ENCODE data around the gene OR7G2.
A peak's percentile ranks its signal among the peaks of the same experiment; 100 is the strongest.

The OR7G2 gene

DNA sequence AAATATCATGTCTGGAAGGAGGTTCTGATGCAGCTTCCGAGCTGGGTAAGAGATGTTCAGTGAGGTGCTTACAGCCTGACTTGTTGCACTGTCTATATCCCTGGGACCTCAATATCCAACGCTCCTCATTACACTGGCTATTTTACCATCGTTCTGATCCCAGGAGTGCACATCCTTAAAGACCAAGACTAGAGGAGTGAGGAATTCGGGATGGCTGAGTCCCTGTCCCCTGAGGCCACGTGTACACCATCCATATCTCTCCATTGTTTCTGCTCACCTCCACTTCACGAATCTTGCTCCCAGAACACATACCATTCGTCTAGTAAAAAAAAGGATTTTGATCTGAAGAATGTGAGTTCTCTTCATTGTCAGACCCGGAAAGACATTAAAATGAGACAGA, at the start of gene OR7G2:
TSS of gene OR7G2 (minus strand) at position 101 of the 400 bp plus-strand sequence. CDS start 4,232 bp downstream, outside the sequence.
- no peak for DNase-seq

DNA sequence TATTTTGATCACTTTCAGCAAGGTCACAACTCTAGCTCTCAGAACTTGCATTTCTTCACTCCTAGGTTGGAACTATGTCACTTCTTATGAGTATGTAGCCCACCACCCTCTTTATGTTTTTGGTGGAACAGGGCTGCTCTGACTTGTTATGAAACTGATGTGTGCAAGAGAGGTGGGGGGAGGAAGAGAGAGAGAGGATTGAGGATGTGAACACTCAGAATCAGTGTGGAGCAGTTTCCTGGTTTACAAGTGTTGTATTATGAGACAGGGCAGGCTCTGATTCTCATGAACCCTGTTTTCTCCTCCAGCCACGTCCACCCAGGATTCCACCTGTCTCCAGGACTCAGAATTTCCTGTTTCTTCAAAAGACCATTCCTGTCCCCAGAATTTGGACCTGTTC, 49.0 kb upstream of the OR7G2 start:
- DNase-seq: no peak

DNA sequence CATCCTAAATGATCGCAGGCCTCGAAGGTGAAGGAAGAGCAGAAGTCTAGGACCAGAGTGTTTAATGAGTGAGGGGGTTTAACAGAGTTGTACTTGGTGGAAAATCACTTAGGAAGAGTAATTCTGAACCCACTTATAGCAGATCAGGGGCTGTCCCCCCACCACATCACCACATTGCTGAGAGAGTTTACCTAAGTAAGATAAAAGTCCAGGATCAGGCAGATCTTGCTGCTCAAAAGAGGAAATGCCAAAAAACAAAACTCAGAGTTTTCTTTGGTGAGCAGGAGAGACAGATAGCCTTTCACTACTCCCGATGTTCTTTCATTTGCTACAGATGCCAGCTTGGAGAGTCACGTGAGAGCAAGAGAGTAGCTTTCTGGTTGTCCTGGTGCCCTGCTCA, 48.3 kb upstream of the OR7G2 start:
- no peak for DNase-seq

DNA sequence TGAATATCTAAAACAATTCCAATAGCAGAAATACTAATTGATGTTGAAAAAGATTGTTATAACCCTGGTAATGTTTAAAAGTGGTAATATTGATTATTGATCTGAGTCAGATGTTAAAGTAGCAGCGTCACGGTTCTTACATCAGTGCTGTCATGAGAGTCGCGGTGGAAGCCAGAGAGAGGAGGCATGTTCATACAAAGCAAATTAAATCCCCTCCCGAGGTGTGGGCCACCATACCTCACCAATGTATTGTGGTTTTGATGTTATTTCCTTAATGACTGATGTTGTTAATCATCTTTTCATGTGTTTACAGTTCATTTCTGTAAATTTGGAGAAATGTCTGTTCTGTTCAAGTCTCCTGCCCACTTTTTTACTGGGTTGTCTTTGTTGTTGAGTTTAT, 44.1 kb upstream of the OR7G2 start:
- no peak for DNase-seq

DNA sequence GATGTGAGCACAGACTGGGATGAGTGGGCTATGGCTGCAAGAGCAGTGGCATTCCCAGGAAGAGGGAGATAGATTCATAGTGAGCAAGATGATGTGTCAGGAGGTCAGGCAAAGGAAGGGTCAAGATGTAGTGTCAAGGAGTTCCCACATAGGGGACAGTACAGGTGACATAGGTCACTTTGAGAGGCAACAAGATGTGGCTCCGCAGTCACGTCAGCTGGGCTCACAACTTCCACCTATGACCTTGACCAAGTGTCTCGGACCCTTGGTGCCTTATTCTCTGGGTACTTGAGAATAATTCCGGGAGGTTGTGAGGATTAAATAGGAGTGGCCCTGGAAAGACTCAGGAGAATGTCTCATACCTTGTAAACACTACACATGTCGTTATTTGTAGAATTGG, 43.4 kb upstream of the OR7G2 start:
- DNase-seq: no peak

DNA sequence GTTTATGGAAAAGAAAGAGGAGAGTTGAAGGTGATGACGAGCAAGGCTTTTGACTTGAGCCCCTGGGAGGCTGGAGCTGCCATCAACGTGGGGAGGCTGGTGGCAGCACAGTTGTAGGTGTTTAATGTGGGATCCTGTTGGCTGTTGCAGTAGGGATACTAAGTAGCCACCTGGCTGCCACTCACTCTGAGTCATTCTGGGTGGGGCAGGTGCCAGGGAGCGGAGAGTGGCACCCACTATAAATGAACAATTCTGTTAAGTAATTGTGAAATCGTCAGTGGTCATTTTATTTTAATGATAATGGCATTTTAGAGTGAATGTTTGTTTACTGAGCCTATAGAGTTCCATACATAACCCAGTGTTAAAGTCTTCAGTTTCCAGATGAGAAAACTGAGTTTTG, 42.7 kb upstream of the OR7G2 start:
- DNase-seq: no peak

DNA sequence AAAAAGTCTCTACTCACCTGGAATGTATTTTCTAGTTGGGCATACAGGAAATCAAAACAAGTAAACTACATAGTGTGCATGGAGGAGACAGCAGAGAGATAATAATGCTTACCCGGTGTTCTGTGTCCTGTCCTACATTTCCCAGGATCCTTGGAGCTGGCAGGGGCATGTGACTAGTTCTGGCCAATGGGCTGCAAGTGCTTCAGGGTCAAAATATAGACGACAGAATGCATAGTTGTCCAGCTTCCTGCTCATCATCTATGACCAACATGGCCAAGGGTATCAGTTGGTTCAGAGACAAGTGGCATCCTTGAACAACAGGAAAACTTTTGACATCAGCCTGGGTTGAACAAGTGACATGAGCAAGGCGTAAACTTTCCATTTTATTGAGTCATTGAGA, 41.4 kb upstream of the OR7G2 start:
- DNase-seq: no peak

DNA sequence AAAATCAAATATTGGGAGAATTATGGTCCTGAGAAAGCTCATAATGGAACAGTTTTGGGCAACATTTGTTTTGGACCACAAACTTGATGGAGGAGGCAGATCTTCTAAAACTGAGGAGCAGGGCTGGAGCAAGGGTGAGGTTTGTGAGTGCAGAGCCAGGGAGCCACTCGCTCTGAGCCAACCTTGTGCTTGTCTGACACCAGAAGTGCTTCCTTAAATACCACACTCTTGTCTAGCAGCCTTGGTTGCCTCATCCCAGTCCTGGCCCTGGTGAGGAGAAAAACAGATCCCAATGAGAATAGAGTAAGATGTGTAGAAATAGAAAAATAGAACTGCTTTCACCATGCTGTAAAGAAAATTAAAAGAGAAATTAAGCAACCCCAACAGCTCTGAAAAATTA, 39.6 kb upstream of the OR7G2 start:
- DNase-seq: no peak

DNA sequence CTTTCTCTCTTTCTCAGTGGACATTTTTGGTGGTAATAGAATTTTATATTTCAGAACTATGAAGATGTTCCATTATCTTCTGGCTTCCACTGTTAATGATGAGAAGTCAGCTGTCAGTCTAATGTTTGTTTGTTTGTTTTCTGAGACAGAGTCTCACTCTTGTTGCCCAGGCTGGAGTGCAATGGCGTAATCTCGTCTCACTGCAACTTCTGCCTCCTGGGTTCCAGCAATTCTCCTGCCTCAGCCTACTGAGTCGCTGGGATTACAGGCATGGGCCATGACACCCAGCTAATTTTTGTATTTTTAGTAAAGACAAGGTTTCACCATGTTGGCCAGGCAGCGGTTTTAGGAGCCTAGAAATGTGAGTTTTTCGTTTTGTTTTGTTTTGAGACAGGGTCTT, 37.6 kb upstream of the OR7G2 start:
- no peak for DNase-seq

DNA sequence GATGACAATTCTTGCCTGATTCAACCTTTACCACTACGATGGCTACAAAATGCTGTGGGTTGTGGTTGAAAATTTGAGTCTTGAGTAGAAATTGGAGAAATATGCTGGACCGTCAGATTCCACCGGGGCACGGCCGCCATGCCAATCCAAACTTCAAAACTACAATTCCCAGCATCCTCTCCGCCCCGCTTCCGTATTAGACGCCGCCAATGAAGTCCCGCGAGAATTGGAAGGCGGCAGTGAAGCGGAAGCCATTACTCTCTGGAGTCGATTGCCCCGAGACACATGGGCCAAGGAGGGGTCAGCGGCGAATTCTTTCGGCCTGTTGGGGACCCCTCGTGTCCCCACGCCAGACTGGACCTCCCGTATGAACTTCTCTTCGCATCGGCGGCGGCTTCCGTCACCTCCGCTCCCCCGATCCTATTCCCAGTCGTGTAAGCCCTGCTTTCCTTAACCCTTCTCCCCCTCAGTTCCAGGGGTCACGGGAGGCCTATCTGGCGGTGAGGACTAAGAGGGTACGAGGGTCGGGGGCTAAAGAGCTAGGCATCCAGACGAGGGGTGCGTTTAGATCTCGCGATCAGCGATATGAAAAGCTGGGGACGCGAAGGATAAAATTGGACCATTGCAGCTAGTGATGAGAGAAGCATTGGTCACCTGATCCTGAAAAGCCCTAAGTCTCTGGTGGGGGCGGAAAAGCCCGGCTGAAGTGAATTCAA, 33.0 kb upstream of the OR7G2 start, which contains the start of gene ZNF317:
TSS of gene ZNF317 (plus strand) at position 239 of the 716 bp plus-strand sequence. CDS start 15,620 bp downstream, outside the sequence.
- DNase-seq: peak; percentile 83

DNA sequence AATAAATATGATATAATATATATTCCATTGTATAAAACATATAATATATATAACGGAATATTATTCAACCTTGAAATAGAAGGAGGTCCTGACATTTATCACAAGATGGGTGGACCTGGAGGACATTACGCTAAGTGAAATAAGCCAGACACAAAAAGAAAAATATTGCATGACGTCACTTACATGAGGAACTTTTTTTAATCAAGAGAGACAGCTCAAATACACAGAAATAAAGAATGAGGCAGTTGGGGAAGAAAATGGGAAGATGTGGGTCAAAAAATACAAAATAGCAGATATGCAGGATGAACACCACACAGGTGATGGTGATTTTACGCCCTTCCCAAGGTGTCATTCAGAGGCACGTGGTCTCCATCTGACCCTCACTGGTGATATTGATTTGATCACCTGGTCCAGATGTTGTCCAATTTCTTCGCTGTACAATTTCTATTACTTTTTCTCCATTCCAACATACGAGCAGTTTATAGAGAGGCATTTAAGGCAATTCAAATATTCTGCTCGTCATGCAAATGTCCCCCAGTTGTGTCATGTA, 32.4 kb upstream of the OR7G2 start:
- DNase-seq: no peak

DNA sequence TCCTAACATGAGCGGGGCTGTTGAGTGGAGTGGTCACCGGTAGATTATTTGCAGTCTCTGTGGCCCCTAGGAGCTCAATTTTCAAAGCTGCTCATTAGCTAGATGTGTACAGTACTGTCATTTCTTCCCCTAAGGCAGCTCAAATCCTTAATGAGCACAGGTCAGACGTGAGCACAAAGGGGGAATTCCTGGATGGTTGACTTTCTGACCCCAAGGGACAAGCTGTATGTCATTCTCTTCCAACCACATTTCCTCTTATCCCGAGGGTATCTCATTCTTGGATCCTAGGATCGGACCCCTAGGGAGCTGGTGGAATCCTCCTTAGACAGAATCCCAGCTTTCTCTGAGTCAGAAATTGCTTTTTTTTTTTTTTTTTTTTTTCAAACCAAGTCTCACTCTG, 25.1 kb upstream of the OR7G2 start:
- DNase-seq: no peak

DNA sequence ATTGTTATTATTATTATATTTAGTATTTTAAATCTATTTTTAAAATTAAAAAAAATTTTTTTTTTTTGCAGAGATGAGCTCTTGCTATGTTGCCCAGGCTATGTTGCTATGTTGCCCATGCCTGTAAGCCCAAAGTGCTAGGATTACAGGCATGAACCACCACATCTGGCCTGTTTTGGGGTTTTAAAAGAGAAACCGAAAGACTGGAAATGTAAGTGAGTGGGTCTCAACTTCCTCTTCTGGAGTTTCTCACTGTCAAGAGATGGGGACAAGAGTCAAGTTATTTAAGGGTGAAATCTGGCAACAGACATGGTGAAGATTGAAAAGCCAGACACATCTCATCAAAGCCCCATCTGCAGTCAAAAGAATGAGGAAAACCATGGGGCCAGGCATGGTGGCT, 23.7 kb upstream of the OR7G2 start:
- DNase-seq: no peak

DNA sequence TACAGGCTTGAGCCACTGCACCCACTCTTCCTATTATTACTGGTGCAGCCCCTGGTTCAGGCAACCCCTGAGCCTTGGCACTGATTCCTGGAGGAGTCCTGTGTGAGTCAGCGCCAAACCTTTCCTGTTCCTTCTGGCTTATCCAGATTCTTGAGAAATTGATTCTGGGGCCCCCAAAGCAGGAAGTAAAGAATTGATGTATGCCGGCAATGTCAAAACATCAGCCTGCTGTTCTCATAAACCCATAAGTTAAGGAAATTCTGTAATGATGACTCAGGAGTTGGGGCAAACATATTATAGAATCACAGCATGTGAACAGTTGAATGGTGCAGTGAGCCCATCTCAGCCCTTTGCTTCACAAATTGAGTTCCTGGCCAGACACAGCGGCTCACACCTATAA, 20.9 kb upstream of the OR7G2 start:
- no peak for DNase-seq

DNA sequence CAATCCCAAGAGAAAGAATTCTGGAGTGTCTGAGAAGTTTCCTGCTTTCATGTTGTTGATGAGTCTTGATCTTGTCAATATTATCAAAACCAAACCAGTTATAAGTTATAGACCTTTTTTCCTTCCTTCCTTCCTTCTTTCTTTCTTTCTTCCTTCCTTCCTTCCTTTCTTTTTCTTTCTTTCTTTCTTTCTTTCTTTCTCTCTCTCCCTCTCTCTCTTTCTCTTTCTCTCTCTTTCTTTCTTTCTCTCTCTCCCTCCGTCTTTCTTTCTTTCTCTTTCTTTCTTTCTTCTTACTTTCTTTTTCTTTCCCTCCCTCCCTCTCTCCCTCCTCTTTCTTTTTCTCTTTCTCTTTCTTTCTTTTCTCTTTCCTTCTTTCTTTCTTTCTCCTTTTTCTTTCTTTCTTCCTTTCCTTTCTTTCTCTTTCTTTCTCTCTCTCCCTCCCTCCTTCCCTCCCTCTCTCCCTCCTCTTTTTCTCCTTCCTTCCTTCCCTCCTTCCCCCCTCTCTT, 19.7 kb upstream of the OR7G2 start, which contains the start of gene OR7G3:
TSS of gene OR7G3 (minus strand) at position 51 of the 506 bp plus-strand sequence. CDS start at position 51, 0 bp downstream.
- no peak for DNase-seq

DNA sequence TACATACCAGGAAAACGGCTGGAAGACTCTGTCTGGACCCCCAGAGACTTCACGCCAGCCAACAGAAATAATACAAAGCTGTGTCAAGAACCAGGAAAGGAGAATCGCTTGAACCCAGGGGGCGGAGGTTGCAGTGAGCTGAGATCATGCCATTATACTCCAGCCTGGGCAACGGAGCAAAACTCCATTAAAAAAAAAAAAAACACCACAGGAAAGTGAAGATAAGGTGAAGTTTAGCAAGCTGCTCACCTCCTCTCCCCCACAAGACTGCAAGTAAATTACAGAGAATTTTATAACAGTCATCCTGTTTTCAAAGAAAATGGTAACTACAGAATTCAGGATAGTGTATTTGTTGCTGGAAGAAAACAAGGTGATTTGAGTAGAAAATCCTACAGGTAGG, 9.3 kb upstream of the OR7G2 start:
- no peak for DNase-seq

DNA sequence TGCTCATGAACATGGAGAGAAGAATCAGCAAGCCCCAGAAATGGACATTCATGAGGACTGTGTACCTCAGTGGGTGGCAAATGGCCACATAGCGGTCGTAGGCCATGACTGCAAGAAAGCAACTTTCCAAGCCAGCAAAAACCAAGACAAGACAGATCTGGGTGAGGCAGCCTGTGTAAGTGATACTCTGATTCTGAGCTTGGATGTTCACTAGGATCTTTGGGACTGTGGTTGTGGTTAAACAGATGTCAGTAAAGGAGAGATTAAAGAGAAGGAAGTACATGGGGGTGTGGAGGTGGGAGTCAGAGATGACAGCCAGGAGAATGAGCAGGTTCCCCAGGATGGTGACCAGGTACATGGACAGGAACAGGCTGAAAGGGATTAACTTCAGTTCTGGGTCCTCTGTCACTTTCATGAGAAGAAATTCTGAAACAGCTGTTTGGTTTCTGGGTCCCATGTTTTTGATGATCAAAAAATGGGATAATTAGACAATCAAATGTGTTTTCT, 8.1 kb upstream of the OR7G2 start, which contains the start of gene OR7G1:
TSS of gene OR7G1 (minus strand) at position 457 of the 507 bp plus-strand sequence. CDS start at position 457, 0 bp downstream.
- no peak for DNase-seq

DNA sequence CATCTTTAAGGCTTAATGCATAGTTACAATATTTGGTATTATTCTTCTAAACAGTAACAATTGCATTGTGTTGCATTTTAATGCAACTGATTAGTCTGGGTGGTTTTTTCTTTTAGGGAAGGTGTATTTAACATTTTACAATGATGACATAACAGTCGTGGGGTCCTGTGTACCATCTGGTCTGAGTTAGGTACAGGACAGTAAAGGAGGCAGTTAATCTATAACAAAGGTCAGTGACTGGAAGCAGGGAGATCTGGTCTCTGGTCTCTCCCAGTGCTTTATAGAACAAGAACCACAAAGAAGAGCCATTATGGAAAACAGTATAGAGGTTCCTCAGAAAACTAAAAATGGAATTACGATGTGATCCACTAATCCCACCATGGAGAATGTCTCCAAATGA, 2.7 kb upstream of the OR7G2 start:
- no peak for DNase-seq

DNA sequence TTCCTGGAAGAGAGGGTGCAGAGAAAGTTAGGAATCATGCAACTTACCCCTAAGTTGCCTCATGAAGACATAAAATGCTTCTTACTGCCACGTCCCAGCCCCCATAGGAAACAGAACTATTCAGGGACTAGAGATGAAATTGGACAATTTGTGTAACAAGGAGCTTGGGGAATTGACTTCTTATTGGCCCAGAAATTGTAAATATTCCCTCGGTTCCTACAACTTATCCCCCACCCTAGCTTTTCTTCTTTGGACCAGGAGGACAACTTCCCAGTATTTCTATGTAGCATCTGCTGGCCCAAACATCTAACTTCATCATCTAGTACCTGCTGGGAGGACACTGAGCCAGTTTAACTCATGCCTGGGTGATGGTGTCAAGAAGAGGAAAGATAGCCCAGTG, 20.5 kb downstream of the OR7G2 start, which contains the start of gene OR1M1:
TSS of gene OR1M1 (plus strand) at position 301 of the 400 bp plus-strand sequence. CDS start 6,184 bp downstream, outside the sequence.
- DNase-seq: no peak

DNA sequence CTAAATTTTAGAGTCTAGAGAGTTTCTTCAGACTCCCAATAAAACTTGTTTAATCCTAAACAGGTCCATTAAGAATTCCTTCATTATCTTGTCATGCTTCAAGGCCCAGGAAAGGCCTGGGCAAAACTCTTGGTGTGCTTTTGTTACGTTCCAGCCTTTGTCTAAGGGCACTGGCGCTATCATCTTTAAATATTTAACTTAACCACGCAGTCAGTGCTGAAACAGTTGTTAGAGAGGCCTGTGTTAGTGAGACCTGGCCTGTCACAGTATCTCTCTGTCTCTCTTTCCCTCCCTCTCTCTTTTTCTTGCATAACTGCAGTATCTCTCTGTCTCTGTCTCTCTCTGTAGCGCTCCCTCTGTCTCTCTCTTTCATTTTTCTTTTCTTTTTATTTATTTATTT, 28.6 kb downstream of the OR7G2 start:
- DNase-seq: no peak

DNA sequence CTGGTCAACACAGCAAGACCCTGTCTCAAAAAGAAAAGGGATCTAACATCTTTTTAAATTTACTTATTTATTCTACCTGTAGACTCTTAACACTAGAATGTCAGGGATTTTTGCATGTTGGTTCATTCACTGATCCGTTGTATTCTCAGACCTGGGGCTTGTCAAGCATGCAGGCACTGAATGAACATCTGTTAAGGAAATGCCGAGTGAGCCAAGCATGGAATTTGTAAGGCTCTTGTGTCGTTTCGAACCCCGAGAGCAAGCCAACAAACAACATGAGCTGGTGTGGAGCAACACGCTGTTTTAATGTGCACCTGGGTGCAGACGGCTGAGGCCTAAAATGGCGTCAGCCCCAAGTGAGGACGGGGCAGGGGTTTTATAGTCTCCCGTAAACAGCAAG, 30.4 kb downstream of the OR7G2 start:
- no peak for DNase-seq

DNA sequence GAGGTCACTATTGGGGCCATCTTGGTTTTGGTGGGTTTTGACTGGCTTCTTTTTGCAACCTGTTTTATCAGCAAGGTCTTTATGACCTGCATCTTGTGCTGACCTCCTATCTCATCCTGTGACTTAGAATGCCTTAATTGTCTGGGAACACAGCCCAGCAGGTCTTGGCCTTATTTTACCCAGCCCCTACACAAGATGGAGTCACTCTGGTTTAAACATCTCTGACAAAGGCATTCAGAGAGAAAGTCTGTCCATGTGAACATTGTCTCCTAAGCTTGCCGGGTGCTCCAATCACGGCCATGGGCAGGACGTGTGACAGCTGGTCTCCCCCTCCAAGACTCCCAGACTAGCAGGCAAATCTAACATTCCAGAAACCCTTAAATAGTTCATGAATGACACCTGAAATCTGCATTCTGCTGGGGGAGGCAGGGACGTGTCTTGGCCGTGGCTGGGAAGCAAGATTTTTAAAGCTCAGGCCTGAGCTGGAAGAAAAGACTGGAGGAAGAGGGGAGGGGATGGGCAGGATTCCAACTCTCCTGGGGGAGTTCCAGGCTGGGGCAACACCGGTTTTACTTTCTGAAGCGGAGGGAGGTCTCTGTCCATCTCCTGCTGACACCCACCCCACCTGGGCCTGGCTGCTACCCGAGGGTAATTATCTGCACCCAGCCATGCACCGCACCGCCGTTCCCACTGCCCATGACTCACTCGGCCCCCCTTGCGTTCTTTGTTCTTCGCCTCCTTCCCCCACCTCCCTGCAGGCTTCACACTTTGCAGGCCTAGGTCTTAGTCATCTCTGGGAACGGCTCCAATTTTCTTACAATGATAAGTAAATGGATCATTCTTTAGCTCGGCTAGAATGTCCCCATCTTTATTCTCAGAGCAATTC, 32.0 kb downstream of the OR7G2 start:
- no peak for DNase-seq

DNA sequence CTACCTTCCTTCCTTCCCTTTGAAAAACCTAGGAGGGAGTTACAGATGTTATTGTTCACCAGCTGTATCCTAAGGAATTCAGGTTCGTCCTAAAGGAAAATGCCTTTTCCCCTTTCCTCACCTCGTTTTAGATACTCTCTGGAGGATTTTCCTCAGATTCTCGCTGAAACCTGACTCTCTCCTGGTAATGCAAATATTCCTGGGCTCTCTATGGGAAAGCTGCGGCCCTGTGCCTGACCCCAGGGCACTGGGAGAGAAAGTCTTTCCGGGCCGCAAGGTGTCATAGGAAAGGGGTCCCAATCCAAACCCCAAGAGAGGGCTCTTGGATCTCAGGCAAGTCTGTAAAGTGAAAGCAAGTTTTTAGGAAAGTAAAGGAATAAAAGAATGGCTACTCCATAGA, 33.5 kb downstream of the OR7G2 start:
- DNase-seq: no peak
